Activated CD4-positive, CD25-positive, alpha-beta regulatory T cell (primary cell): Measurements from ENCODE around the gene MCOLN1.
"Not testable (repeated sequence)": the region's sequence is repeated elsewhere in the genome, so short reads cannot be mapped to it uniquely, and the experiment has no call there.

Experiments
- DNase-seq, 4 experiments: peaks; one replicate each; lab custom pipeline; 2025; lab: John Stamatoyannopoulos, UW

Gene MCOLN1

GRCh38 chr19:7575434-7576040, 53.1 kb downstream of the MCOLN1 start:
- DNase-seq: no peak

GRCh38 chr19:7577422-7577821, 55.0 kb downstream of the MCOLN1 start:
- not testable (repeated sequence) for DNase-seq

GRCh38 chr19:7578127-7578526, 55.7 kb downstream of the MCOLN1 start:
- no peak for DNase-seq

DNA sequence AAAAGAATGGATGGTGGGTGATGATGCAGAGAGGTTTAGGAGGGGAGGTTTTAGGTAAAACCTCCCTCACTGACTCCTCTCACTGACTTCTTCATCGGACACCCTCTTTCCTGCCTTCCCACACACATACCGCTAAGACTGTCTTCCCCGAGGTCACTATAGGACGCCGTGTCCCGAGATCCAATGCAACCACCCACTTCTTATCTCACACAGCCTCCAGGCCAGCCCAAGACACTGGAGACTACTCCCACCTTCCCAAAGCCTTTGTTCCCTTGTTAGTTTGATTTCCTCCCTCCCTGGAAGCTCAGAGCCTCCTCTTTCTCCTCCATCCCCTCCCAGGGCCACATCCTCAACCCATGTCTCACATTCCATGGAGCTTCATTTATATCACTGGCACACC, 56.8 kb downstream of the MCOLN1 start:
- DNase-seq: no peak

GRCh38 chr19:7582446-7582845, 60.0 kb downstream of the MCOLN1 start:
- no peak for DNase-seq
